HFF-Myc (cell line): ENCODE measurements around the gene PARD3.

Experiments used
- DNase-seq: peaks from one replicate; pipeline ENCODE4 v3.0.0-alpha.2; 2011; ENCODE audit warnings: low read depth; ENCODE audit errors: extremely low read depth
- H3K4me3 ChIP-seq: replicated peaks from 2 replicates; pipeline ENCODE4 v1.5.1; 2011; ENCODE audit warnings: low read depth, mild to moderate bottlenecking, control low read depth, low read length
- CTCF ChIP-seq: IDR thresholded peaks from 2 replicates; pipeline ENCODE4 v1.5.1; 2012; ENCODE audit warnings: mild to moderate bottlenecking, low read depth, low read length, control low read depth; ENCODE audit errors: missing control alignments

Gene PARD3

GRCh38 chr10:34292194-34292565 is 522.9 kb downstream of the PARD3 start:
- DNase-seq = no peak
- no peak for TF ChIP-seq CTCF
- no peak overlapping the region for H3K4me3 ChIP-seq

DNA sequence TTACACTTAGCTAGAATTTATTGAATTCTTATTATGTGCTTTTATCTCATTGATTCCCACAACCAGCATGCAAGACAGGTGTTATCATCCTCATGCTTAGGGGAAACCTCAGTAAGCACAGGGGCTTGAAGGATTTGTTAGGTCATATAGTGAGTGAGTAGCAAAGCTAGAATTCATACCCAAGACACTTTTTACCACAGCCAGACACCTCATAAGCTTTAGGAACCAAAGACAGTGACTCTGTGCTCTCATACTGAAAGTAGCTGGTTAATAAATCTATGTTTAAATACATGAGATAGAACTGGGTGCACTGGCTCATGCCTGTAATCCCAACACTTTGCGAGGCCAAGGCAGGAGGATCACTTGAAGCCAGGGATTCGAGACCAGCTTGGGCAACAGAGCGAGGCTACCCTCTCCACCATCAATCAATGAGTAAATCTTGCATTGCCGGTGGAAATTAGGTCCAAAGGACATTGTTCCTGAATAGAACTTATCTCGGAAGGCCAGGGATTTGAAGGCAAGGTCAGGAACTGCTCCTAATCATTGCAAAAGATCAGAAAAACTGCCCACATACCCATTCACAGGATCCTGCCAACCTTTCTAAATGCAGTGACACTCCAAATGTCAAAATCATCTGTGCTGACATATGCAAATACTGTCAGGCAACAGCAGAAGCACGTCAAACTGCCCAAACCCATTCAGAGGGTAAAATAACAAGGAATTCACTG is 523.5 kb downstream of the PARD3 start:
- TF ChIP-seq CTCF = no peak
- H3K4me3 ChIP-seq = no peak overlapping the region
- no peak for DNase-seq

DNA sequence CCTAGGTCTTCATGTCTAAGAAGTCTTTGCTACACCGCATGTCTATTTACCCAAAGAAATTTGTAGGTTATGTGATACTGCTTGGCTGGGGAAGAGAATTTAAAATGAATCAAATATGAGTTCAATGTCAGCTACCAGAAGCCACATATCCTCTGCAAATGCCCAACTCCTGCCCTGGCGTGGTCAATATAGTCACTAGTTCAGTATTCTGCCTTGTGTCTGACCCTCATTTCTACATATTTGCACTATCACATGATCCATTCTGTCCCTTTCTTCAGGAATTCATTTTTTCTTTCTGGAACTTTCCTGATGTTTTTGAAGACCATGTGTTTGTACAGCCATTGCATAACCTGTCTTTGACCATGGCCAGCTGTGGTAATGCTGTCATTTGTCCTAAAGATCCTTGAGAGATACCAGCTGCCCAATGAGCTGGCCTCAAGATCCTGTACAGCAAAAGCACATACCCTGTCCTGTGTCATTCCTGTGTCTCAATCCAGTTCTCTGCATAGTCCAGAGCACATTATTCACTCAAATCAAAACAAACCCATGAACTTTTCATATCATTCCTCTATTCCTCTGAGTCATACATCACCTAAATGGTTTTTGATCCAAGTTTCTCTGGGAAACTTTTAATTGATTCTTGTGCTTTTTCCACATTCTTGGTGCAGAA is 524.5 kb downstream of the PARD3 start:
- TF ChIP-seq CTCF = no peak
- no peak for DNase-seq
- no peak overlapping the region for H3K4me3 ChIP-seq

DNA sequence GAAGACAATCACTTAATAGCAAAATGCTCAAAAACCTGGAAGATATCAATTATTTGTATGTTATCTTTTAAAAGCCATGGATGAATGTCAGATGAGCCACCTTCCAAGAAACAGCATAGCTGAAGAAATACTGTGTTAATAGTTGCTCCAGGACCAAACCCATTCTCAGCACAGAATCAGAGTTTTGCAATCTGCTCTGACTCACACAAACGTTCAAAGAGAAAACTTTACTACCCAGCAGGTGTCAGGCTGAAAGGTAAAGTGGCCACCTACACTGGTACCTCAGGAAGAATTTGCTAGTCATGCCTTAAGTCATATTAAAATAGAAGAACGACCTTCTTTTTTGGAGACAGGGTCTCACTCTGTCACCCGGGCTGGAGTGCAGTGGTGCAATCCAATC is 526.5 kb downstream of the PARD3 start:
- no peak for DNase-seq
- no peak overlapping the region for H3K4me3 ChIP-seq
- no peak for TF ChIP-seq CTCF

- no peak for DNase-seq
- no peak for TF ChIP-seq CTCF
Measured at GRCh38 chr10:34286136-34286739, 528.9 kb downstream of the PARD3 start.

GRCh38 chr10:34281661-34282582 is 533.2 kb downstream of the PARD3 start:
- no peak for TF ChIP-seq CTCF
- H3K4me3 ChIP-seq = no peak overlapping the region
- no peak for DNase-seq

More at GRCh38 chr10:34286136-34286739, 528.9 kb downstream of the PARD3 start:
- no peak overlapping the region for H3K4me3 ChIP-seq
